K562 (cell line): ENCODE results near the gene ZFAND2A. TPM values are rescaled to one million over a fixed set of nuclear protein-coding genes. Genes with fewer than 3 reads are reported as not detected.

Experiments
- ATAC-seq: fragments of 200-7000 bp; cut with Tn5 transposase; 3 replicates; pipeline ENCODE4 v1.9.1; 2020; ENCODE audit warnings: moderate library complexity
- BruUV-seq: library from RNA; stranded (reverse); fragments of 400-500 nt; replicated peaks from 2 replicates; lab custom pipeline; 2021; lab: Mats Ljungman, UMichigan
- CTCF ChIA-PET: fragments of 300-600 bp; formaldehyde crosslinking; extraction: SDS; loops from one replicate; lab custom pipeline; 2021; ENCODE audit warnings: low intra/inter-chr PET ratio; lab: Yijun Ruan, JAX
- POLR2A ChIA-PET: fragments of 300-600, 350-650 bp; sonication (Branson Sonifier 250); formaldehyde crosslinking; extraction: SDS; loops from one replicate; lab custom pipeline; 2021; ENCODE audit warnings: antibody characterized with exemption, inconsistent platforms; lab: Yijun Ruan, JAX
- DNase-seq, 4 experiments: peaks; one replicate each; pipeline versions ENCODE4 v3.0.0 to v3.0.0-alpha.2; 2011 to 2018; ENCODE audit warnings: low spot score in 3 of 4, mixed read lengths in 3 of 4; ENCODE audit errors: extremely low read depth in 1 of 4
- FAIRE-seq: peaks from 2 replicates; lab custom pipeline; 2011; peaks lifted over from hg19 to GRCh38; lab: Jason Lieb, UNC
- H2AFZ ChIP-seq: 2 replicates; pipeline ENCODE4 v1.6.0; 2011; ENCODE audit warnings: low read depth, low read length, control low read depth, inconsistent platforms
- H3K27ac ChIP-seq: fragments of 200-600 bp; 3 replicates; pipeline ENCODE4 v1.8.0; 2011; ENCODE audit warnings: low read depth, mild to moderate bottlenecking, control low read depth, inconsistent platforms, low read length, moderate library complexity, mixed read lengths; ENCODE audit errors: extremely low read depth
- H3K27me3 ChIP-seq, 2 experiments: fragments of 300-600 bp in 1 of 2; 2 replicates in 1 of 2; 3 replicates in 1 of 2; pipeline versions ENCODE4 v1.6.0 to v1.8.0; 2011; ENCODE audit warnings: inconsistent platforms in 2 of 2, low read length in 2 of 2, mild to moderate bottlenecking in 1 of 2, mixed read lengths in 1 of 2, moderate library complexity in 1 of 2; ENCODE audit not compliant: control insufficient read depth in 2 of 2, insufficient read depth in 2 of 2
- H3K36me3 ChIP-seq: fragments of 300-600 bp; 3 replicates; pipeline ENCODE4 v1.8.0; 2011; ENCODE audit warnings: mild to moderate bottlenecking, low read length, inconsistent platforms; ENCODE audit not compliant: control insufficient read depth, insufficient read depth
- H3K4me1 ChIP-seq, 2 experiments: fragments of 200-600 bp in 1 of 2; replicated peaks in 1 of 2; 2 replicates in 1 of 2; 3 replicates in 1 of 2; pipeline versions ENCODE4 v1.5.1 to v1.8.0; 2011; ENCODE audit warnings: inconsistent platforms in 2 of 2, low read length in 2 of 2, mild to moderate bottlenecking in 1 of 2, mixed read lengths in 1 of 2, moderate library complexity in 1 of 2; ENCODE audit not compliant: control insufficient read depth in 2 of 2, insufficient read depth in 2 of 2
- H3K4me2 ChIP-seq: 2 replicates; pipeline ENCODE4 v1.6.1; 2011; ENCODE audit warnings: low read length, control low read depth, inconsistent platforms, mixed read lengths; ENCODE audit not compliant: insufficient read depth
- H3K4me3 ChIP-seq: fragments of 200-600 bp; sonication (generic), shearing (Covaris generic); 2 replicates; pipeline ENCODE4 v1.5.1; 2016; ENCODE audit warnings: control low read depth, inconsistent platforms
- H3K79me2 ChIP-seq: fragments of 200-600 bp; 3 replicates; pipeline ENCODE4 v1.8.0; 2011; ENCODE audit warnings: low read length, inconsistent platforms; ENCODE audit not compliant: control insufficient read depth, insufficient read depth
- H3K9ac ChIP-seq, 2 experiments: 2 replicates each; pipeline versions ENCODE4 v1.6.0 to v1.6.1; 2011; ENCODE audit warnings: low read depth in 2 of 2, low read length in 2 of 2, control low read depth in 1 of 2, inconsistent platforms in 1 of 2, mild to moderate bottlenecking in 1 of 2, mixed read lengths in 1 of 2; ENCODE audit not compliant: insufficient read depth in 1 of 2
- H3K9me1 ChIP-seq: one replicate; pipeline ENCODE4 v1.6.0; 2011; ENCODE audit warnings: inconsistent platforms, mild to moderate bottlenecking, low read length, moderate library complexity; ENCODE audit not compliant: control insufficient read depth, insufficient read depth
- H3K9me3 ChIP-seq: replicated peaks from 2 replicates; pipeline ENCODE4 v1.5.1; 2011; ENCODE audit warnings: low read depth, low read length, inconsistent platforms; ENCODE audit not compliant: control insufficient read depth, insufficient read depth
- H4K20me1 ChIP-seq: replicated peaks from 2 replicates; pipeline ENCODE4 v1.6.1; 2011; ENCODE audit warnings: low read length, inconsistent platforms, mixed read lengths; ENCODE audit not compliant: control insufficient read depth, insufficient read depth
- E2F3 ChIP-seq: fragments of 250-450 bp; sonication (Bioruptor Pico); IDR thresholded peaks from 2 replicates; pipeline ENCODE4 v1.4.0; 2020; ENCODE audit warnings: mild to moderate bottlenecking
- FOXA1 ChIP-seq: fragments of 450-650 bp; IDR thresholded peaks from 2 replicates; pipeline ENCODE4 v1.6.1; 2016; ENCODE audit warnings: mild to moderate bottlenecking, borderline replicate concordance
- ILF3 ChIP-seq: fragments of 450-650 bp; IDR thresholded peaks from 2 replicates; pipeline ENCODE4 v1.6.1; 2018; ENCODE audit warnings: antibody characterized with exemption, mild to moderate bottlenecking, moderate library complexity, borderline replicate concordance
- RAD51 ChIP-seq: fragments of 450-650 bp; IDR thresholded peaks from 2 replicates; pipeline ENCODE4 v1.7.1; 2016; ENCODE audit warnings: low read depth, mild to moderate bottlenecking, borderline replicate concordance
- WGBS: fragments of 100-300 bp; shearing (Covaris generic); methylation state at CpG from one replicate; pipeline ENCODE4 v1.1.6; 2016; ENCODE audit warnings: low coverage, mixed read lengths; ENCODE audit not compliant: insufficient coverage; ENCODE audit errors: missing lambda C conversion rate; 5-methylcytosine and 5-hydroxymethylcytosine counted together
- in situ Hi-C: fragments of 300-500 bp; cut with MboI; formaldehyde crosslinking; loops from 4 replicates; pipeline ENCODE4 v1.15.0; 2018; ENCODE audit warnings: inconsistent platforms, mixed read lengths
- intact Hi-C: fragments of 100-400 bp; cut with micrococcal nuclease; formaldehyde crosslinking; loops from 2 replicates; pipeline ENCODE4 v1.14.2; 2022
- polyA plus RNA-seq, 8 experiments: library from polyadenylated mRNA; depleted of rRNA in 4 of 8; stranded (reverse) in 5 of 8; unstranded in 3 of 8; fragments of >200 nt; fragmentation: Nextera tagmentation in 2 of 8; fragmentation: Illumina TruSeq in 1 of 8; extraction: Ambion mirVana in 2 of 8; extraction: Trizol in 1 of 8; gene quantifications; 2 replicates each; pipeline versions ENCODE4 v1.2.1 to v1.2.3, GENCODE V29; 2011 to 2014; ENCODE audit warnings: inconsistent platforms in 1 of 8, missing spikeins in 1 of 8
- total RNA-seq, 7 experiments: library from RNA; depleted of rRNA in 6 of 7; stranded (reverse); fragments of >200 nt in 6 of 7; fragmentation: Illumina TruSeq in 2 of 7; extraction: Trizol in 2 of 7; gene quantifications; 2 replicates each; pipeline versions ENCODE4 v1.2.1 to v1.2.3, GENCODE V29; 2011 to 2021; ENCODE audit warnings: low replicate concordance in 1 of 7
- TF ChIP-seq, protein P1 (sequence below): fragments of 450-650 bp; IDR thresholded peaks from 2 replicates; pipeline ENCODE4 v1.6.1; 2016; ENCODE audit warnings: missing biosample characterization, missing genetic modification characterization

The ZFAND2A gene
- total and polyA plus RNA-seq, 9 of the 15 experiments (the other 6 are each of a cell fraction or from before 2014, with no cell fraction given) = 16.8 to 56.8 (median 26.1) TPM

DNA sequence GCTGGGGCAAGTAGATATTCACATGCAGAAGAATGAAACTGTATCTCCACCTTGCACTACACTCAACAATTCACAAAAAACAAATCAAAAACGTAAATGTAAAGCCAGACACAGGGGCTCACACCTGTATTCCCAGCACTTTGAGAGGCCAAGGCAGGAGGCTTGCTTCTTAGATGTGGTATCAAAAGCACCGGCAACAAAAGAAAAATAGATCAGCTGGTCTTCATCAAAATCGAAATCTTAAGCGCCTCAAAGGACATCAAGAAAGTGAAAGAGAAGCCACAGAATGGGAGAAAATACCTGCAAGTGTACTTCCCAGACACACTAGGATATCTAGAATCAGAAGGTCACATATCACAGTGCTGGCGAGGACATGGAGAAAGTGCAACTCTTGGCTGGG lies 40.8 kb downstream of the ZFAND2A start:
- Histone ChIP-seq H3K27me3 (no peaks in the 10 kb centered on the region), H3K4me1 (peaks cover 0 to 21% of the 10 kb centered on the region in 2 experiments; a peak in 2 of 5 replicates), H2AFZ (no peak overlapping the region), H3K27ac (no peak overlapping the region), H3K79me2 (peaks cover 24% of the 10 kb centered on the region), H4K20me1 (no peaks in the 10 kb centered on the region), H3K9me3 (peaks cover 2% of the 10 kb centered on the region), H3K4me3 (no peak overlapping the region), H3K9ac (no peak overlapping the region), H3K9me1 (no peaks in the 10 kb centered on the region), H3K36me3 (0 out of 3 replicates have a peak, but pooled peaks cover 2% of the 10 kb centered on the region), H3K4me2 (no peak overlapping the region)
- intact Hi-C loops = no loop called here
- ChIA-PET CTCF (no interaction called here), POLR2A (no interaction called here)
- TF ChIP-seq, protein P1, sequence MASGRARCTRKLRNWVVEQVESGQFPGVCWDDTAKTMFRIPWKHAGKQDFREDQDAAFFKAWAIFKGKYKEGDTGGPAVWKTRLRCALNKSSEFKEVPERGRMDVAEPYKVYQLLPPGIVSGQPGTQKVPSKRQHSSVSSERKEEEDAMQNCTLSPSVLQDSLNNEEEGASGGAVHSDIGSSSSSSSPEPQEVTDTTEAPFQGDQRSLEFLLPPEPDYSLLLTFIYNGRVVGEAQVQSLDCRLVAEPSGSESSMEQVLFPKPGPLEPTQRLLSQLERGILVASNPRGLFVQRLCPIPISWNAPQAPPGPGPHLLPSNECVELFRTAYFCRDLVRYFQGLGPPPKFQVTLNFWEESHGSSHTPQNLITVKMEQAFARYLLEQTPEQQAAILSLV (tag) = no peak
- TF ChIP-seq FOXA1 (no peak), ILF3 (no peak), E2F3 (CRISPR knock-in tag) (no peak), RAD51 (no peak)
- FAIRE-seq = no peak
- ATAC-seq = no peak
- DNase-seq = no peak
- no TSS peak for BruUV-seq
- 67% methylated on average over 5 of the region's 5 CpGs for WGBS
- in situ Hi-C loops = no loop called here
